HG02884 (cell line): ENCODE results near the gene RBFOX1.

Source experiments
- ATAC-seq: cut with Tn5 transposase; IDR thresholded peaks from one replicate; pipeline ENCODE4 v1.9.1; 2021; ENCODE audit warnings: mild to moderate bottlenecking, moderate library complexity; ENCODE audit not compliant: unreplicated experiment

The RBFOX1 gene

DNA sequence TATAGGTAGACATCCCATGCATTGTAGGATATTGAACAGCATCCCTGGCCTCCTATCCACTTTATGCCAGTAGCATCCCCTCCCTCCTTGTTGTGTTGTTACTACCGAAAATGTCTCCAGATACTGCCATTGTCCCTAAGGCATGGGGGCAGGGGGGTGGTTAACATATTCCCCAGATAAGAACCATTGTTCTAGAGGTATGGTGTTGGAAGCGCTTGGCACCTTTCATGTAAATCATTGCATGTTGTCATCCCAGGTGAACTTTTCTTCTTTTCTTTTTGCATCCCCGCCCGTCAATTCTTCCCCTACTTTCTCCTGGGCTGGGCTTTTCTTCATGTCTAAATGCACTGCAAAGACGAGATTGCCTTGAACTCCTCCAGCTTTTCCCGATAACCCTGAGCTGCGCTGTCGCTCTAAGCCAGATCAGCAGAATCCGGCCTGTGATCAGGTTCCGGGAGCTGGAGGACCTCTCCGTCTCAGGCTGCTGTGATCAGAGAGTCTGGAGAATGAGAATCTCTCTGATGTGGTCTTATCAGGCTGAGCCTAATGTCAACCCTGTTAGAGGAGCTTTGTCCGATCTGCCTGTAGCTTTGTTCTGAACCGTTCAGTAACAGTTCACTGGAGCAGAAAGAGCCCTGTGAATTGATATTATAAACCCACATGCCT, 76.2 kb downstream of the RBFOX1 start:
- no peak for ATAC-seq

DNA sequence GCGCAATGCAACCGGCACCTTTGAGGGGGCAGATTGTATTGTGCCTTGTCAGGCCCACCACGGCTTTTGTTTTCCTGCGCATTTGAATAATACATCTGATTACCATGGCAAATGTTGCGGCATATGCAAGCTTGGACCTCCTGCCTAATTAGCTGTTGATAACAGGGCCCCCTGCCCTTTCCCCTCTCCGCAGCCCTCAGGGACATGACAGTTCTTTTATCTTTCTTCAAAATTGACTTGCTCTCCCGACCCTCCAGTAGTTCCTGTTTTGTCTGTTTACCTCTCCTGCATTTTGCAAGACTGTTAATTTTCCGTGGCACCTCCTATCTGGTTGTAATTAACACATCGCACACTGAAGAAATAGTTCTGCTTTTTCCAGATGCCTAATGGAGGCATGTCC, 86.8 kb downstream of the RBFOX1 start:
- ATAC-seq = no peak

- ATAC-seq = no peak
Measured at GRCh38 chr16:7420079-7420478, 87.4 kb downstream of the RBFOX1 start.

DNA sequence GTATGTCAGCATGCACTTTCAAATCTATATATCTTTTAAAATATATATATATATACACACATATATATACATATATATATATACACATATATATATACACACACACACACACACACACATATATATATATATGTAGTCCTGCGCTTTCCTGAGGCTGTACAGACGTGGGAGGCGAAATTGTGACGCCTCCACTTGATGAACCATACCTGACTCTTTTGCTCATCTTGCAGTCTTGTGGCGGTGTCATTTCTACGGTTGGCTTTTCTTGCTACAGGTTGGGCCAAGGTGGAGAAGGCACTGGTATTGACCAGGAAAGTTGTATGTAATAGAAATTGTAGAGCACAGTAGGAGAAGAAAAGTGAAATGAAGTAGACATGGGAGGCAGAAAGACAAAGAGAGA, 88.2 kb downstream of the RBFOX1 start:
- ATAC-seq = no peak

- no peak for ATAC-seq
Measured at GRCh38 chr16:7421578-7421977, 88.9 kb downstream of the RBFOX1 start.

- no peak for ATAC-seq
Measured at GRCh38 chr16:7422036-7422888, 89.6 kb downstream of the RBFOX1 start.

GRCh38 chr16:7423434-7424044, 90.9 kb downstream of the RBFOX1 start:
- no peak for ATAC-seq

GRCh38 chr16:7426161-7426560, 93.5 kb downstream of the RBFOX1 start:
- ATAC-seq = no peak

DNA sequence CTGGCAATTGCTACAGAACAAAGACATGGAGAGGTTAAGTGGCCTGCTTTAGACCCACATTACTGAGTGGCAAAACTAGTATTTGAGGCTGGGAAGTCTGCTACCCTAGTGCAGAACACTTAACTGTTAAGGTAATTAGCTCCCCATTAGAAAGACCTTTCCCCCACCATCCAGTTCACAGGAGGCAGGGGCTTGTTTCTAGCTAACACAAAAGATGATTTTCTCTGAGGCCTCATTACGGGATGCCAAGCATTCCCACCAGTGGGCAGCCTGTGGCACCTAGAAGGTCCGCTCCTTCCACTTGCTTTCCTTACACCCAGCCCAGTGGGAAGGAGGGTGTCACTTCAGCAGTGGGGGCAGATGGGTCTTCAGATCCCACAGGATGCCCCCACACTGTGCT, 99.1 kb downstream of the RBFOX1 start:
- no peak for ATAC-seq

DNA sequence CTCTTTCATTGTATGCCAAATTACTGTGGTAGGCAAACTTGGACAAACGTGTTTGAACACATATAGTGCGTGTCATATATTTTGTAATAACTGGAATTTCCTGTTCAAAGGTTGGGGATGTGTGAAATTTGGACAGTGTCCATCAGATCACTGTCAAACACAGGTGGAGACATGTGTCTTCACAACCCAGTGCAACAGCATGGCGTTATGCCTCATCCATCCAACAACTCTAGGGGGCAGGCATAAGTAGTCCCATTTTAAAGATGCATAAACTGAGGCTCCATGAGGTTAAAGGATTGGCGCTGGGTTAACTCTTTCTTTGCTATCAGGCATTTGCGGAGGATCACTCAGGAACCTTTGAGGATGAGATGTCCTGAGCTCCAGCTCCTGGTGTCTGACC, 103.7 kb downstream of the RBFOX1 start:
- ATAC-seq = no peak

GRCh38 chr16:7437135-7437804, 104.6 kb downstream of the RBFOX1 start:
- no peak for ATAC-seq

DNA sequence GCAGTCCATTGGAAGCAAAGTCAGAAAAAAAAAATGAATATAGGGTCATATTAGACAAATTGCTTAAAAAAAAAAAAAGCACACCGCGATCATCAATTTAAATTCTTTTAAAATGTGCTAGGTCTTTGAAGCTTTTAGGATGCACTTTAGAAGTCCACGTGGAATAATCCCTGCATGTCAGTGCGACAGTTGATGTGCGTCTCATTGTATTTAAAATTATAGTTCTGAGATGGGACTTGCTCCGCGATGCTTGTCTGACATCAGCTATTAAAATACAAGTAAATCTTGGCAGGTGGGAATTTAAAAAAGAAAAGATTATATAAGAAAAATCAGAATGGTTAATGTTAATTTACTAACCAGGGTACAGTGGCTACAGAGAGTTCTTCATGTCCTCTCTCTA, 105.2 kb downstream of the RBFOX1 start:
- ATAC-seq = no peak

DNA sequence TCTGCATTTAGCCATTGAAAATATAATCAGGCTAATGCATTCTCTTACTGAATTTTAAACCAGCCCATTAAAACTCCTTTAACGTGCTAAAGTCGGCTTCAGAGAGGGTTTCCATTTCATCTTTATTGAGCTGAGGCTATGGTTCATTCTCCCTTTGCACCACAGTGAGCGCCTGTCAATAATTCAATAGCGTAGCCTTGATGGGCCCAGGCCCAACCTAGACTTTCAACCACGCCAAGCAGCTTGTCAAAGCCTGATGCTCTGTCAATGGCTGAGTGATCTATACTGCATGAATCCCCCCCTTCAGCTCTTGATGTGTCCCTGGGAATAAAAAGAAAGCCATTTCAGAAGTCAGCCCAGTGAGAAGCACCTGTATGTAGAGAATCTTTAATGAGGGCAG, 106.0 kb downstream of the RBFOX1 start:
- no peak for ATAC-seq

- ATAC-seq = no peak
Measured at GRCh38 chr16:7439518-7439917, 106.9 kb downstream of the RBFOX1 start.

GRCh38 chr16:7440886-7441400, 108.3 kb downstream of the RBFOX1 start:
- ATAC-seq = no peak

DNA sequence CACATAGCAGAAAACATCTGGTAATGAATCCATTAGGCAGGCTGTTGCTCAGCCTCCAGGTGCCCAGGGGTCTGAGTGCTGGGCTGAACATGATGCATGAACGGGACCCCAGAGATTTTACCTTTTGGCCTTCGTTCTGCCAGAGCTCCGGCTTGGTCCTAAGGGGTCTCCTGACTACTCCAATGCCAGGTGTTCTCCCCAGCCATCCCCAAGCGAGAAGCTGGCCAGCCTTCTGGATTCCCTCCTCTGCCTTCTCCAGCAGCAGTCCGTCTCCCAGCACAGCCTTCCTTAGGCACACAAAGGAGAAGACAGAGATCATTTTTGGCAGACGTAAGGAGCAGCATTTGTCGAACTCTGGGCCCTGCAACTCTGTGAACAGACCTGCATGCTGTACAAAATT, 109.4 kb downstream of the RBFOX1 start:
- ATAC-seq = no peak

GRCh38 chr16:7443142-7443541, 110.5 kb downstream of the RBFOX1 start:
- no peak for ATAC-seq

DNA sequence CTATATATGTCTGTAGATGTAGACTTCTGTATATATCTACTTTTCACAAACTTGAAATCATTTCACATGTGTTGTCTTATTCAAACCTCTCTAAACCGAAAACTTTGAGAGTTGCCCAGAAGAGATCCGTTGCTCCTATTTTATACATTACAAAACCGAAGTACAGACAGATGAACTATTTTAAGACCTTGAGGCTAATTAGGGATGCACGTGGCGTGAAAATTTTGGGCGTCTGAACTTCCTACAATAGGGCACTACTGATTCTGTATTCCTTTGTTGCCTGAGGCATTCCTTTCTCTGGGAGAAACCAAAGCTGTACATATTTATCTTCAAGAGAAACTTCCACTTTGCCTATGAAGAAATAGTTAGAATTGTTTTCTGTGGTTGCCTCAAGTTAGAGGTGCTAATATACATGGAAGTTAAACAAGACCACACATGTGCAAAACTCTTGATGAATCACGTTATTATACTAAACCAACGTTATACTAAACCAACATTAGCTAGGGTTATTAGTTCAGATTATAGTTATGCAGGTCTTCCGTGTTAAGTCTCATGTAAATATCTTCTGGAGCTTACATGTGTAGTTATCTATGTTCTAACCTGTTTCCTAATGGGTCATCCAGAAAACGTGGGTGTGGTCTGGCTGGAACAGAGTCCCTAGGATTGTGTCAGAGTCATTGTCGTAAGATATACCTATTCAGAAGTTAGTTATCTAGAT, 111.2 kb downstream of the RBFOX1 start:
- ATAC-seq = no peak

GRCh38 chr16:7449306-7449705, 116.7 kb downstream of the RBFOX1 start:
- ATAC-seq = no peak

DNA sequence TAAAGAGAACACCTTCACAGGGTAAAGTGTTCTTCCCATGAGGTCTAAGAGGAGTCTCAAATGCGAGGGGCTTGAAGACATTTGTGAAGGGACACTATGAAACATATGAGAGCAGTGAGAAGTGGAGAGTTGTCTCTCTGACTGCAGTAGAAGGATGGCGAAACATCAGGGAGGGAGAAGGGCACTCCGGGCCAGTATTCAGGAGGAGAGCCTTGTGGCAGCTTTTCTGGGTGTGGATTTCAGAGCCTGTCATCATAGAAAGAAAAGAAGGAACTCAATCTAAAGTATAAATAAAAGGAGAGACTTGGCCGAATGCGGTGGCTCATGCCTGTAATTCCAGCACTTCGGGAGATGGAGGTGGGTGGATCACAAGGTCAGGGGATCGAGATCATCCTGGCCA, 117.2 kb downstream of the RBFOX1 start:
- no peak for ATAC-seq

DNA sequence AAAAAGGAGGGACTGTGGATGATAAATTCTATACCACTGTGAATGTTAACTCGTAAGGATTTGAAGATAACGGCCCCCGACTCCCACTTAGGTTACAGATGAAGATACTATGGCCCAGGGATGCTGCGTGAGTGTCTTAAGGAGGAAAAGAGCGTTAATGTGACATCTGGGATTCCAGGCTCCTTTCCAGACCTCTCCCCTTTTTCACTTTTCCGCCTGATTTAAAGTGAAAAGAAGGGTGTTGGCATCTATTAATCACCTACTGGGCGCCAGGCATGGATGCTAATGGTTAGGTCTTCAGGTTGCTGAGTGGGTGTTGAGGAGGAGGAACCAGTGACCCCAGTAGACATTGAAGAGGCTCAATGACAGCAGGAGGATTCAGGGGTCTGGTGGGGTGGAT, 117.8 kb downstream of the RBFOX1 start:
- no peak for ATAC-seq
